Panc1 (cell line): ENCODE data around the gene UBA52. TPM values are rescaled to one million over a fixed set of nuclear protein-coding genes. Genes with fewer than 3 reads are reported as not detected.

ENCODE experiments used
- ATAC-seq: fragments of 200-7000 bp; cut with Tn5 transposase; 2 replicates; pipeline ENCODE4 v1.9.1; 2020; ENCODE audit warnings: mild to moderate bottlenecking, moderate library complexity
- BruUV-seq: library from RNA; stranded (reverse); fragments of 400-500 nt; replicated peaks from 2 replicates; lab custom pipeline; 2021; lab: Mats Ljungman, UMichigan
- CTCF ChIA-PET: fragments of 300-600 bp; sonication (Branson Sonifier 250); formaldehyde crosslinking; loops from one replicate; lab custom pipeline; 2022; ENCODE audit warnings: antibody characterized with exemption; lab: Charles Lee
- POLR2A ChIA-PET: fragments of 300-600 bp; sonication (Branson Sonifier 250); formaldehyde crosslinking; loops from one replicate; lab custom pipeline; 2022; ENCODE audit warnings: antibody characterized with exemption; lab: Charles Lee
- DNase-seq: peaks from one replicate; pipeline ENCODE4 v3.0.0-alpha.2; 2010; ENCODE audit warnings: low read depth, low spot score
- H3K27ac ChIP-seq: 2 replicates; pipeline ENCODE4 v1.5.1; 2011; ENCODE audit warnings: mild to moderate bottlenecking, low read length, inconsistent platforms
- H3K27me3 ChIP-seq: fragments of 200-500 bp; sonication (Bioruptor generic); 2 replicates; pipeline ENCODE4 v1.6.0; 2014; ENCODE audit warnings: low read length, inconsistent platforms; ENCODE audit not compliant: control insufficient read depth, insufficient read depth
- H3K36me3 ChIP-seq: fragments of 200-500 bp; sonication (Bioruptor generic); 2 replicates; pipeline ENCODE4 v1.5.1; 2014; ENCODE audit warnings: inconsistent platforms, mild to moderate bottlenecking, low read length, moderate library complexity; ENCODE audit not compliant: control insufficient read depth, insufficient read depth
- H3K4me1 ChIP-seq: 2 replicates; pipeline ENCODE4 v1.5.1; 2011; ENCODE audit warnings: inconsistent platforms, mild to moderate bottlenecking, low read length, moderate library complexity; ENCODE audit not compliant: control insufficient read depth, insufficient read depth
- H3K4me3 ChIP-seq, 2 experiments: 2 replicates each; pipeline ENCODE4 v1.5.1; 2011 to 2012; ENCODE audit warnings: low read depth in 2 of 2, low read length in 2 of 2, mild to moderate bottlenecking in 2 of 2, inconsistent platforms in 1 of 2, moderate library complexity in 1 of 2
- H3K9me3 ChIP-seq: fragments of 200-500 bp; sonication (Bioruptor generic); 2 replicates; pipeline ENCODE4 v1.5.1; 2014; ENCODE audit warnings: low read depth, mild to moderate bottlenecking, inconsistent platforms, low read length, moderate library complexity; ENCODE audit not compliant: control insufficient read depth, insufficient read depth
- CTCF ChIP-seq: fragments of 450-650 bp; IDR thresholded peaks from 2 replicates; pipeline ENCODE4 v1.5.1; 2017; ENCODE audit warnings: mild to moderate bottlenecking
- POLR2AphosphoS5 ChIP-seq: IDR thresholded peaks from 2 replicates; pipeline ENCODE4 v1.6.1; 2012; ENCODE audit warnings: mild to moderate bottlenecking, low read depth, low read length, moderate library complexity
- REST ChIP-seq, 2 experiments: IDR thresholded peaks; 2 replicates each; pipeline ENCODE4 v1.6.1; 2011 to 2012; ENCODE audit warnings: low read depth in 2 of 2, control low read depth in 1 of 2, low read length in 1 of 2, mild to moderate bottlenecking in 1 of 2, moderate library complexity in 1 of 2; ENCODE audit not compliant: insufficient read depth in 1 of 2
- SIN3A ChIP-seq: IDR thresholded peaks from 2 replicates; pipeline ENCODE4 v1.6.1; 2012; ENCODE audit warnings: low read depth, mild to moderate bottlenecking, low read length, moderate library complexity, borderline replicate concordance; ENCODE audit not compliant: insufficient read depth
- TCF7L2 ChIP-seq: IDR thresholded peaks from 2 replicates; pipeline ENCODE4 v1.6.1; 2011; ENCODE audit warnings: mild to moderate bottlenecking, low read depth, low read length, inconsistent platforms
- in situ Hi-C: cut with HindIII; loops from 2 replicates; pipeline ENCODE4 v1.10.0; 2016; ENCODE audit warnings: low sequenced_read_pairs, low pct_unique_long_range_greater_than_20kb
- intact Hi-C: fragments of 100-400 bp; cut with micrococcal nuclease; formaldehyde crosslinking; loops from one replicate; pipeline ENCODE4 v1.10.0; 2022; ENCODE audit not compliant: unreplicated experiment
- total RNA-seq: library from RNA; stranded (reverse); gene quantifications from one replicate; pipeline ENCODE4 v1.2.1, GENCODE V29; 2021; ENCODE audit not compliant: unreplicated experiment

UBA52 gene
- total RNA-seq, 1 experiment from 2014 or later = 907 TPM

GRCh38 chr19:18609717-18610051 is 38.0 kb downstream of the UBA52 start:
- Histone ChIP-seq H3K27ac (no peak overlapping the region), H3K27me3 (peaks cover 2% of the 10 kb centered on the region), H3K36me3 (no peaks in the 10 kb centered on the region), H3K4me3 (no peak overlapping the region), H3K4me1 (peaks cover 5% of the 10 kb centered on the region; the same call in 1 of the 2 replicates), H3K9me3 (no peaks in the 10 kb centered on the region)
- no peak for TF ChIP-seq SIN3A
- TF ChIP-seq POLR2AphosphoS5 = no peak
- no peak for TF ChIP-seq REST (IDR thresholded peaks at IDR 0.05; ENCODE audit: insufficient read depth in 1 of 2, low read depth in 2 of 2, low read length in 1 of 2)
- TF ChIP-seq TCF7L2 = no peak
- TF ChIP-seq CTCF = no peak
- ChIA-PET CTCF (no interaction called here), POLR2A (no interaction called here)
- BruUV-seq = no TSS peak
- DNase-seq (no peak), ATAC-seq (no peak)
- in situ Hi-C loops (no loop called here), intact Hi-C loops (no loop called here)

GRCh38 chr19:18610245-18610555 is 38.5 kb downstream of the UBA52 start:
- TF ChIP-seq TCF7L2 = no peak
- TF ChIP-seq POLR2AphosphoS5 = no peak
- TF ChIP-seq CTCF = no peak
- TF ChIP-seq REST (IDR thresholded peaks at IDR 0.05; ENCODE audit: insufficient read depth in 1 of 2, low read depth in 2 of 2, low read length in 1 of 2) = no peak
- TF ChIP-seq SIN3A = no peak
- H3K36me3 ChIP-seq = no peaks in the 10 kb centered on the region
- in situ Hi-C loops (no loop called here), intact Hi-C loops (no loop called here)
- H3K27me3 ChIP-seq = peaks cover 2% of the 10 kb centered on the region
- H3K9me3 ChIP-seq = no peaks in the 10 kb centered on the region
- peaks cover 5% of the 10 kb centered on the region; the same call in 1 of the 2 replicates for H3K4me1 ChIP-seq
- CTCF ChIA-PET = no interaction called here
- DNase-seq (no peak), ATAC-seq (no peak; the same call in 1 of the 2 replicates)
- BruUV-seq = no TSS peak
- H3K4me3 ChIP-seq = no peak overlapping the region
- H3K27ac ChIP-seq = no peak overlapping the region
- POLR2A ChIA-PET = no interaction called here
